ENCODE results near the gene LY6G5B. TPM values are rescaled to one million over a fixed set of nuclear protein-coding genes. Genes with fewer than 3 reads are reported as not detected.

Gene LY6G5B
- total RNA-seq, 1 donor from 2014 or later, result 24.2 TPM

- no peak for TF ChIP-seq CTCF (conservative IDR thresholded peaks at IDR 0.05)
- H3K4me1 Mint-ChIP-seq, result peaks cover 64% of the 10 kb centered on the region
- no peak for DNase-seq (ENCODE audit: low read depth, low spot score)
Observed at GRCh38 chr6:31661262-31662123, 8.3 kb upstream of the LY6G5B start.

GRCh38 chr6:31662124-31662723 lies 7.6 kb upstream of the LY6G5B start:
- Mint-ChIP-seq H3K36me3 (ENCODE audit: low read depth) (peaks cover 5% of the 10 kb centered on the region), H3K4me1 (peaks cover 69% of the 10 kb centered on the region), H3K9me3 (no peaks in the 10 kb centered on the region), H3K27ac (ENCODE audit: unreplicated experiment) (no peak overlapping the region), H3K27me3 (ENCODE audit: low read depth) (no peaks in the 10 kb centered on the region), H3K4me3 (peak overlapping the region; percentile 93)
- no peak for DNase-seq (ENCODE audit: low read depth, low spot score)
- TF ChIP-seq CTCF (conservative IDR thresholded peaks at IDR 0.05), result no peak

More at GRCh38 chr6:31661262-31662123, 8.3 kb upstream of the LY6G5B start:
- Mint-ChIP-seq H3K27ac (ENCODE audit: unreplicated experiment) (peak overlapping the region; percentile 95), H3K36me3 (ENCODE audit: low read depth) (peaks cover 5% of the 10 kb centered on the region), H3K9me3 (no peaks in the 10 kb centered on the region), H3K4me3 (peak overlapping the region; percentile 93), H3K27me3 (ENCODE audit: low read depth) (no peaks in the 10 kb centered on the region)

- peak overlapping the region; percentile 93 for H3K4me3 Mint-ChIP-seq
- peaks cover 60% of the 10 kb centered on the region for H3K4me1 Mint-ChIP-seq
- no peaks in the 10 kb centered on the region for H3K9me3 Mint-ChIP-seq
- H3K27me3 Mint-ChIP-seq (ENCODE audit: low read depth), result no peaks in the 10 kb centered on the region
- H3K27ac Mint-ChIP-seq (ENCODE audit: unreplicated experiment), result no peak overlapping the region
- peaks cover 8% of the 10 kb centered on the region for H3K36me3 Mint-ChIP-seq (ENCODE audit: low read depth)
- TF ChIP-seq CTCF (conservative IDR thresholded peaks at IDR 0.05), result no peak
- no peak for DNase-seq (ENCODE audit: low read depth, low spot score)
Observed at GRCh38 chr6:31663126-31663960, 6.4 kb upstream of the LY6G5B start.

- H3K4me1 Mint-ChIP-seq, result peaks cover 53% of the 10 kb centered on the region
- no peak for DNase-seq (ENCODE audit: low read depth, low spot score)
- no peaks in the 10 kb centered on the region for H3K27me3 Mint-ChIP-seq (ENCODE audit: low read depth)
- peak overlapping the region; percentile 93 for H3K4me3 Mint-ChIP-seq
- TF ChIP-seq CTCF (conservative IDR thresholded peaks at IDR 0.05), result no peak
- peak overlapping the region; percentile 81 for H3K27ac Mint-ChIP-seq (ENCODE audit: unreplicated experiment)
- no peaks in the 10 kb centered on the region for H3K9me3 Mint-ChIP-seq
- peaks cover 8% of the 10 kb centered on the region for H3K36me3 Mint-ChIP-seq (ENCODE audit: low read depth)
Observed at GRCh38 chr6:31663961-31664789, 5.6 kb upstream of the LY6G5B start.
